Mucosa of descending colon (tissue), 3 donors: Measurements from ENCODE around the gene DOK7. TPM values are rescaled to one million over a fixed set of nuclear protein-coding genes. Genes with fewer than 3 reads are reported as not detected.

ENCODE experiments used
- ATAC-seq: fragments of 200-7000 bp; cut with Tn5 transposase; one replicate; pipeline ENCODE4 v1.9.1; 2020; ENCODE audit warnings: mild to moderate bottlenecking, moderate library complexity
- DNase-seq, 3 donors: peaks; one replicate each; pipeline ENCODE4 v3.0.0-alpha.2; 2020
- H3K36me3 ChIP-seq: fragments of 200-600 bp; one replicate; pipeline ENCODE4 v1.8.0; 2021; ENCODE audit warnings: low read depth, mild to moderate bottlenecking
- H3K4me1 ChIP-seq: fragments of 200-600 bp; one replicate; pipeline ENCODE4 v1.8.0; 2021; ENCODE audit warnings: low read depth, mild to moderate bottlenecking
- H3K4me3 ChIP-seq: fragments of 200-600 bp; one replicate; pipeline ENCODE4 v1.8.0; 2021; ENCODE audit warnings: mild to moderate bottlenecking
- H3K9me3 ChIP-seq: fragments of 200-600 bp; one replicate; pipeline ENCODE4 v1.8.0; 2021; ENCODE audit warnings: mild to moderate bottlenecking
- CTCF ChIP-seq: fragments of 200-600 bp; IDR thresholded peaks from one replicate; pipeline ENCODE4 v1.8.0; 2022; ENCODE audit warnings: antibody characterized with exemption, mild to moderate bottlenecking
- intact Hi-C, 2 donors: fragments of 100-400 bp; cut with DNase I in 1 of 2; cut with micrococcal nuclease in 1 of 2; formaldehyde crosslinking; loops; one replicate each; pipeline versions ENCODE4 v1.11.0 to v1.11.1; 2022; cut with DNase I, micrococcal nuclease
- total RNA-seq, 3 donors: library from RNA; stranded (reverse); fragmentation: NEBNext Ultra II Directional in 2 of 3; extraction: Animal tissue kit (Norgen Biotek cat#: 25700) in 2 of 3; gene quantifications; one replicate each; pipeline versions ENCODE4 v1.2.1 to v1.2.4, GENCODE V29; 2021 to 2023
- donor health status: DM: no; HTN: no; CAD: no; lungs with moderate emphysema.
- donor health status: DM: no; HTN: no; CAD: no.
- donor health status: DM: no; HTN: yes; CAD: no.

Gene DOK7
- total RNA-seq, 3 donors from 2014 or later, result 0.28 to 0.61 (median 0.39) TPM

GRCh38 chr4:3515646-3516045, 52.5 kb downstream of the DOK7 start:
- intact Hi-C loops, result no loop called here
- ATAC-seq (no peak), DNase-seq (peak in 1 of 3 donors; percentile 24)
- H3K9me3 ChIP-seq, result no peaks in the 10 kb centered on the region
- no peak for TF ChIP-seq CTCF
- peaks cover 27% of the 10 kb centered on the region for H3K36me3 ChIP-seq
- H3K4me1 ChIP-seq, result no peaks in the 10 kb centered on the region
- H3K4me3 ChIP-seq, result no peak overlapping the region

GRCh38 chr4:3516061-3516835, 53.1 kb downstream of the DOK7 start:
- no peak for TF ChIP-seq CTCF
- H3K36me3 ChIP-seq, result peaks cover 27% of the 10 kb centered on the region
- ATAC-seq, result no peak

GRCh38 chr4:3516836-3517730, 54.0 kb downstream of the DOK7 start:
- intact Hi-C loops, result no loop called here
- no peak for TF ChIP-seq CTCF
- Histone ChIP-seq H3K9me3 (no peaks in the 10 kb centered on the region), H3K4me1 (no peaks in the 10 kb centered on the region), H3K4me3 (no peak overlapping the region), H3K36me3 (peaks cover 27% of the 10 kb centered on the region)
- DNase-seq (peak in 2 of 3 donors; percentile 17 to 43), ATAC-seq (no peak)

More at GRCh38 chr4:3516061-3516835, 53.1 kb downstream of the DOK7 start:
- no peaks in the 10 kb centered on the region for H3K4me1 ChIP-seq
- H3K9me3 ChIP-seq, result no peaks in the 10 kb centered on the region
- H3K4me3 ChIP-seq, result no peak overlapping the region
- intact Hi-C loops, result no loop called here
- peak in 1 of 3 donors; percentile 46 for DNase-seq

- DNase-seq, result peak in 2 of 3 donors; percentile 18 to 44
- ATAC-seq, result no peak
- intact Hi-C loops, result no loop called here
- no peak for TF ChIP-seq CTCF
- Histone ChIP-seq H3K36me3 (peaks cover 23% of the 10 kb centered on the region), H3K9me3 (no peaks in the 10 kb centered on the region), H3K4me3 (no peak overlapping the region), H3K4me1 (no peaks in the 10 kb centered on the region)
Observed at GRCh38 chr4:3517731-3518510, 54.8 kb downstream of the DOK7 start.

GRCh38 chr4:3518511-3518880, 55.4 kb downstream of the DOK7 start:
- ATAC-seq (no peak), DNase-seq (peak in 1 of 3 donors; percentile 19)
- Histone ChIP-seq H3K36me3 (peaks cover 22% of the 10 kb centered on the region), H3K4me3 (no peak overlapping the region), H3K4me1 (no peaks in the 10 kb centered on the region), H3K9me3 (no peaks in the 10 kb centered on the region)
- intact Hi-C loops, result no loop called here
- TF ChIP-seq CTCF, result no peak
